Measurements from ENCODE around the gene PPP1R37. TPM values are rescaled to one million over a fixed set of nuclear protein-coding genes. Genes with fewer than 3 reads are reported as not detected.

The PPP1R37 gene
- total RNA-seq, 2 experiments from 2014 or later: 28.3 to 29.2 TPM

GRCh38 chr19:45130888-45131615 lies 38.1 kb downstream of the PPP1R37 start:
- H3K4me3 Mint-ChIP-seq: no peak overlapping the region
- no peaks in the 10 kb centered on the region for H3K27me3 Mint-ChIP-seq (ENCODE audit: low read depth)
- no peaks in the 10 kb centered on the region for H3K9me3 Mint-ChIP-seq (ENCODE audit: insufficient read depth)
- DNase-seq: no peak
- ChIA-PET CTCF (interaction anchor here (1.0 to 1.5 kb wide), 5 partner anchors 25 to 72 kb away, joined by 3 to 6 read pairs (median 4); partner anchors contain the start of genes PPP1R37 and TRAPPC6A), POLR2A (no interaction called here)
- ATAC-seq: no peak
- no peaks in the 10 kb centered on the region for H3K36me3 Mint-ChIP-seq (ENCODE audit: low read depth)
- H3K4me1 Mint-ChIP-seq (ENCODE audit: low read depth): peaks cover 9% of the 10 kb centered on the region
- no peak overlapping the region for H3K27ac Mint-ChIP-seq

- Mint-ChIP-seq H3K27ac (no peak overlapping the region), H3K4me3 (no peak overlapping the region), H3K4me1 (ENCODE audit: low read depth) (peaks cover 11% of the 10 kb centered on the region), H3K27me3 (ENCODE audit: low read depth) (no peaks in the 10 kb centered on the region), H3K9me3 (ENCODE audit: insufficient read depth) (no peaks in the 10 kb centered on the region), H3K36me3 (ENCODE audit: low read depth) (no peaks in the 10 kb centered on the region)
- ATAC-seq (no peak), DNase-seq (no peak)
- POLR2A ChIA-PET: interaction anchor here (1.0 kb wide), 1 partner anchor 9 kb away, joined by 3 read pairs; no protein-coding TSS in a partner anchor
- CTCF ChIA-PET: no interaction called here
These were observed 40.7 kb downstream of the PPP1R37 start for GRCh38 chr19:45133661-45134060.

- H3K4me3 Mint-ChIP-seq: no peak overlapping the region
- no peak overlapping the region for H3K27ac Mint-ChIP-seq
- ATAC-seq: no peak
- POLR2A ChIA-PET: no interaction called here
- CTCF ChIA-PET: interaction anchor here (0.9 to 2.5 kb wide), 2 partner anchors 10 to 48 kb away, joined by 4 to 18 read pairs; no protein-coding TSS in a partner anchor
- no peaks in the 10 kb centered on the region for H3K27me3 Mint-ChIP-seq (ENCODE audit: low read depth)
- no peak for DNase-seq
- H3K9me3 Mint-ChIP-seq (ENCODE audit: insufficient read depth): no peaks in the 10 kb centered on the region
- peaks cover 11% of the 10 kb centered on the region for H3K4me1 Mint-ChIP-seq (ENCODE audit: low read depth)
- H3K36me3 Mint-ChIP-seq (ENCODE audit: low read depth): no peaks in the 10 kb centered on the region
These were observed 42.4 kb downstream of the PPP1R37 start for GRCh38 chr19:45135176-45135885.

GRCh38 chr19:45136507-45137178 lies 43.7 kb downstream of the PPP1R37 start:
- ATAC-seq: no peak
- no peaks in the 10 kb centered on the region for H3K9me3 Mint-ChIP-seq (ENCODE audit: insufficient read depth)
- ChIA-PET POLR2A (no interaction called here), CTCF (interaction anchor here (0.8 to 2.5 kb wide), 4 partner anchors 11 to 44 kb away, joined by 3 to 18 read pairs (median 4); partner anchors contain the start of gene PPP1R37)
- DNase-seq: no peak
- peaks cover 4% of the 10 kb centered on the region for H3K36me3 Mint-ChIP-seq (ENCODE audit: low read depth)
- no peaks in the 10 kb centered on the region for H3K27me3 Mint-ChIP-seq (ENCODE audit: low read depth)
- H3K4me1 Mint-ChIP-seq (ENCODE audit: low read depth): peaks cover 8% of the 10 kb centered on the region
- peak overlapping the region; percentile 3 for H3K27ac Mint-ChIP-seq
- no peak overlapping the region for H3K4me3 Mint-ChIP-seq

GRCh38 chr19:45137179-45137761 lies 44.3 kb downstream of the PPP1R37 start:
- Mint-ChIP-seq H3K27ac (no peak overlapping the region), H3K27me3 (ENCODE audit: low read depth) (no peaks in the 10 kb centered on the region), H3K4me1 (ENCODE audit: low read depth) (peaks cover 8% of the 10 kb centered on the region), H3K9me3 (ENCODE audit: insufficient read depth) (no peaks in the 10 kb centered on the region), H3K36me3 (ENCODE audit: low read depth) (peaks cover 4% of the 10 kb centered on the region), H3K4me3 (no peak overlapping the region)
- ChIA-PET POLR2A (no interaction called here), CTCF (interaction anchor here (0.8 to 2.5 kb wide), 4 partner anchors 12 to 44 kb away, joined by 3 to 18 read pairs (median 4); partner anchors contain the start of gene PPP1R37)
- DNase-seq: no peak
- no peak for ATAC-seq

GRCh38 chr19:45138303-45138751 lies 45.3 kb downstream of the PPP1R37 start:
- Mint-ChIP-seq H3K4me3 (no peak overlapping the region), H3K36me3 (ENCODE audit: low read depth) (peaks cover 9% of the 10 kb centered on the region), H3K9me3 (ENCODE audit: insufficient read depth) (no peaks in the 10 kb centered on the region), H3K4me1 (ENCODE audit: low read depth) (peaks cover 8% of the 10 kb centered on the region), H3K27me3 (ENCODE audit: low read depth) (no peaks in the 10 kb centered on the region), H3K27ac (no peak overlapping the region)
- CTCF ChIA-PET: no interaction called here
- POLR2A ChIA-PET: no interaction called here
- DNase-seq: no peak
- ATAC-seq: no peak

- Mint-ChIP-seq H3K27me3 (ENCODE audit: low read depth) (no peaks in the 10 kb centered on the region), H3K9me3 (ENCODE audit: insufficient read depth) (no peaks in the 10 kb centered on the region), H3K27ac (no peak overlapping the region), H3K4me1 (ENCODE audit: low read depth) (peaks cover 8% of the 10 kb centered on the region), H3K4me3 (no peak overlapping the region), H3K36me3 (ENCODE audit: low read depth) (peaks cover 9% of the 10 kb centered on the region)
- ATAC-seq: no peak
- no peak for DNase-seq
- POLR2A ChIA-PET: no interaction called here
- CTCF ChIA-PET: no interaction called here
These were observed 46.5 kb downstream of the PPP1R37 start for GRCh38 chr19:45139286-45140143.

GRCh38 chr19:45140144-45140503 lies 47.1 kb downstream of the PPP1R37 start:
- peaks cover 8% of the 10 kb centered on the region for H3K4me1 Mint-ChIP-seq (ENCODE audit: low read depth)
- no peak for DNase-seq
- H3K36me3 Mint-ChIP-seq (ENCODE audit: low read depth): peaks cover 9% of the 10 kb centered on the region
- no peak overlapping the region for H3K27ac Mint-ChIP-seq
- no peak overlapping the region for H3K4me3 Mint-ChIP-seq
- H3K27me3 Mint-ChIP-seq (ENCODE audit: low read depth): no peaks in the 10 kb centered on the region
- ChIA-PET CTCF (no interaction called here), POLR2A (no interaction called here)
- H3K9me3 Mint-ChIP-seq (ENCODE audit: insufficient read depth): no peaks in the 10 kb centered on the region
- ATAC-seq: no peak

GRCh38 chr19:45140533-45140932 lies 47.6 kb downstream of the PPP1R37 start:
- no peak overlapping the region for H3K27ac Mint-ChIP-seq
- POLR2A ChIA-PET: no interaction called here
- ATAC-seq (no peak), DNase-seq (no peak)
- no peaks in the 10 kb centered on the region for H3K27me3 Mint-ChIP-seq (ENCODE audit: low read depth)
- CTCF ChIA-PET: no interaction called here
- peaks cover 9% of the 10 kb centered on the region for H3K36me3 Mint-ChIP-seq (ENCODE audit: low read depth)
- H3K9me3 Mint-ChIP-seq (ENCODE audit: insufficient read depth): no peaks in the 10 kb centered on the region
- H3K4me3 Mint-ChIP-seq: no peak overlapping the region
- H3K4me1 Mint-ChIP-seq (ENCODE audit: low read depth): peaks cover 8% of the 10 kb centered on the region

- H3K36me3 Mint-ChIP-seq (ENCODE audit: low read depth): peaks cover 9% of the 10 kb centered on the region
These were observed 48.4 kb downstream of the PPP1R37 start for GRCh38 chr19:45141203-45141900.

More at GRCh38 chr19:45141203-45141900, 48.4 kb downstream of the PPP1R37 start:
- H3K27ac Mint-ChIP-seq: no peak overlapping the region
- ChIA-PET POLR2A (no interaction called here), CTCF (no interaction called here)
- peaks cover 3% of the 10 kb centered on the region for H3K4me1 Mint-ChIP-seq (ENCODE audit: low read depth)
- no peak overlapping the region for H3K4me3 Mint-ChIP-seq
- ATAC-seq: no peak
- no peaks in the 10 kb centered on the region for H3K9me3 Mint-ChIP-seq (ENCODE audit: insufficient read depth)
- H3K27me3 Mint-ChIP-seq (ENCODE audit: low read depth): no peaks in the 10 kb centered on the region
- no peak for DNase-seq

Measured in activated CD8-positive, alpha-beta T cell treated with anti-CD3 and anti-CD28 coated beads, Interleukin-2, amount 10 ng/mL, durations not matched to agents 7 days and 5 days (primary cell).